ENCODE results near the gene PTPRM.

DNA sequence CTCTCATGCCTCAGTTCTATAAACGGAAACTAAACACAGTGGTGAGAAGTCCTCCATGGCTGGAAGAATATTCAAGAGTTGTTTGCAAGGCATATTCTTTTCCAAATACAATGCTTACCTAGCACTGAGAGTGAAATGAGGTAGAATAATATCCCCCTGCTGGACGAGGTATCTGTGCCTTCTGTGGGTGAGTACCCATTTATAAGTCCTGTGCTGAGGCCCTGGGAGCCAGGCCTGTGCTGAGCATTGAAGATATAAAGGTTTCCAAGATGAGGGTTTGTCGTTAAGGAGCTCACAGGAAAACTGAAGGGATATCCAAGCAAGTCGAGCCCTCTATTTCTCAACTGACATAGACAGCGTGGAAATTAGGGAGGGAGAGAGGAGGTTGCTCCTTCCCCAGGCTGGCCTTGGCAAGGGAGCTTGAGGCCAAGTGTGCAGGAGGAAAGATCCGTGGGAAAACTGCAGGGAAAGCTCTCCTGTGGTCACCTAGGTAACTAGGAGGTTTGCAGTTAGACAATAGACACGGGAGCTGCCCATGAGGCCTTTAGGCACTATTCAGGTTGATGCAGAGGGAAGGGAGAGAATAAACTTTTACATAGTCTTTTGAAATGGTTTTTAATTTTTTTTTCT, 17.6 kb downstream of the PTPRM start:
- TF ChIP-seq, protein P1, sequence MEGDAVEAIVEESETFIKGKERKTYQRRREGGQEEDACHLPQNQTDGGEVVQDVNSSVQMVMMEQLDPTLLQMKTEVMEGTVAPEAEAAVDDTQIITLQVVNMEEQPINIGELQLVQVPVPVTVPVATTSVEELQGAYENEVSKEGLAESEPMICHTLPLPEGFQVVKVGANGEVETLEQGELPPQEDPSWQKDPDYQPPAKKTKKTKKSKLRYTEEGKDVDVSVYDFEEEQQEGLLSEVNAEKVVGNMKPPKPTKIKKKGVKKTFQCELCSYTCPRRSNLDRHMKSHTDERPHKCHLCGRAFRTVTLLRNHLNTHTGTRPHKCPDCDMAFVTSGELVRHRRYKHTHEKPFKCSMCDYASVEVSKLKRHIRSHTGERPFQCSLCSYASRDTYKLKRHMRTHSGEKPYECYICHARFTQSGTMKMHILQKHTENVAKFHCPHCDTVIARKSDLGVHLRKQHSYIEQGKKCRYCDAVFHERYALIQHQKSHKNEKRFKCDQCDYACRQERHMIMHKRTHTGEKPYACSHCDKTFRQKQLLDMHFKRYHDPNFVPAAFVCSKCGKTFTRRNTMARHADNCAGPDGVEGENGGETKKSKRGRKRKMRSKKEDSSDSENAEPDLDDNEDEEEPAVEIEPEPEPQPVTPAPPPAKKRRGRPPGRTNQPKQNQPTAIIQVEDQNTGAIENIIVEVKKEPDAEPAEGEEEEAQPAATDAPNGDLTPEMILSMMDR (IDR thresholded peaks at IDR 0.05) = no peak
- TF ChIP-seq POLR2A (IDR thresholded peaks at IDR 0.05) = no peak

All from ovary (tissue), 3 donors.